AG04449 (cell line): ENCODE results near the gene DTNBP1.

ENCODE experiments used
- CTCF ChIA-PET: fragments of 350-600 bp; formaldehyde crosslinking; extraction: SDS; loops from one replicate; lab custom pipeline; 2021; ENCODE audit warnings: antibody characterized with exemption; lab: Yijun Ruan, JAX
- POLR2A ChIA-PET: fragments of 400-600, 350-600 bp; formaldehyde crosslinking; extraction: SDS; loops from one replicate; lab custom pipeline; 2020; ENCODE audit warnings: antibody characterized with exemption, inconsistent platforms; lab: Yijun Ruan, JAX
- DNase-seq: peaks from one replicate; pipeline ENCODE4 v3.0.0-alpha.2; 2010; ENCODE audit warnings: low read depth, low spot score
- H3K4me3 ChIP-seq: 2 replicates; pipeline ENCODE4 v1.5.1; 2011; ENCODE audit warnings: low read depth, mild to moderate bottlenecking, control low read depth, low read length
- CTCF ChIP-seq: IDR thresholded peaks from one replicate; pipeline ENCODE4 v1.5.1; 2011; ENCODE audit warnings: mild to moderate bottlenecking, moderate library complexity, low read length, control low read depth, inconsistent platforms; ENCODE audit not compliant: insufficient read depth; ENCODE audit errors: missing control alignments

Gene DTNBP1

GRCh38 chr6:15509335-15509933, 153.4 kb downstream of the DTNBP1 start:
- POLR2A ChIA-PET, result no interaction called here
- TF ChIP-seq CTCF, result no peak
- CTCF ChIA-PET, result no interaction called here
- DNase-seq, result no peak
- no peak overlapping the region for H3K4me3 ChIP-seq

DNA sequence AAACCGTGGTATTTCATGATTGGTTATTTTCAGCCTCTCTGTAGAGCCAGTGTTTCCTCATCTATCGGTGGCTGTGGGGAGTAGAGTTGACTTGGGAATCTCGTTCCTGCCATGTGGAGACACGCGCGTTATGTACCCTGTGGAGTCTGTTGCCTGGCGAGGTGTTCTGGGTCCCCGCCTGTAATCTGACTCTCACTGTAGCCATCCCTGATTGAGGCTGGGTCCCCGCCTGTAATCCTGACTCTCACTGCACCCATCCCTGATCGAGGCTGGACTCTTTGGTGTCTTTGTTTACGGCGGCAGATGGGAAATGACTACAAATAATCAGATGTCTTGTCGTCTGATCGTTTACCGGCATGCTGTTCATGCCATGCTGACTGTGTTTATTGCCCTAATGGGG, 153.9 kb downstream of the DTNBP1 start:
- POLR2A ChIA-PET, result no interaction called here
- CTCF ChIA-PET, result no interaction called here
- no peak for DNase-seq
- H3K4me3 ChIP-seq, result no peak overlapping the region
- TF ChIP-seq CTCF, result no peak

DNA sequence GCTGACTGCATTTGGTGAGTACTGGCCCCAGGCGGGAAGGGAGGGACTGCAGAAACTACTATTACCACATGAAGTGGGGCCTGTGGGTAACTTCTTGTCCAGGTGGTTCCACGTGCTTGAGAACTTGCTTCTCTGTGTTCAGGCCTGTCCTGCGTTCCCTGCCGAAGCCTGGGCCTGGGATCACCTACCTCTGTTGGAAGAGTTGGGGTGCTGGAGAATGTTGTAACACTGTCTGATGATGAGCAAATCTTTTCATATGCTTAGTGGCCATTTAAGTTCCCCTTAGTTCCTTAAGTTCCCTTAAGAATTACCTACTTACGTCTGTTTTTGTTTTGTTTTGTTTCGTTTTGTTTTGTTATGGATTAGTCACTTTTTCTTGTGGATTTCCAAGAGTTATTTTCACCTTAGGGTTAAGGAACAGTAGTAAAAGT, 154.4 kb downstream of the DTNBP1 start:
- H3K4me3 ChIP-seq, result no peak overlapping the region
- CTCF ChIA-PET, result no interaction called here
- DNase-seq, result no peak
- POLR2A ChIA-PET, result no interaction called here
- no peak for TF ChIP-seq CTCF

DNA sequence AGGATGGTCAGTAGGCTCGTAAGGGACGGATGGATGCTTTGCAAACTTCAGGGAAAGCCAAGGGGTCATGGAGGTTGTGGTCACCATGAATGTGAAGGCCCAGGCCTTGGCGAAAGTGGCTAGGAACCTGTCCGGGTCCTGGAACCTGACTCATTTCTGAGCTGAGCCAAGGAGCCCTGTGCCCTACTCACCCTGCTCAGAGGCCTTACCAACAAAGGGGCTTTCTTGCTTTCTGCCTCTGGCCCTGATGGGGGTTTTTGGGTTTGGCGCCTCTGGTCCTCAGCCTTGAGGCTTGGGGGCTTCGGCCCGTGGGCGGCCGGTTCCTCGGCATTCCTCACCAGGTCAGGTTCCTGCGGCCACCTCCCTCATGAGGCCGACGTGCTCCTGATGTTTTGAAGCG, 155.1 kb downstream of the DTNBP1 start:
- H3K4me3 ChIP-seq, result no peak overlapping the region
- no peak for DNase-seq
- ChIA-PET POLR2A (no interaction called here), CTCF (interaction anchor here (1.2 kb wide), 1 partner anchor 17 kb away, joined by 3 read pairs; no protein-coding TSS in a partner anchor)
- TF ChIP-seq CTCF, result no peak

DNA sequence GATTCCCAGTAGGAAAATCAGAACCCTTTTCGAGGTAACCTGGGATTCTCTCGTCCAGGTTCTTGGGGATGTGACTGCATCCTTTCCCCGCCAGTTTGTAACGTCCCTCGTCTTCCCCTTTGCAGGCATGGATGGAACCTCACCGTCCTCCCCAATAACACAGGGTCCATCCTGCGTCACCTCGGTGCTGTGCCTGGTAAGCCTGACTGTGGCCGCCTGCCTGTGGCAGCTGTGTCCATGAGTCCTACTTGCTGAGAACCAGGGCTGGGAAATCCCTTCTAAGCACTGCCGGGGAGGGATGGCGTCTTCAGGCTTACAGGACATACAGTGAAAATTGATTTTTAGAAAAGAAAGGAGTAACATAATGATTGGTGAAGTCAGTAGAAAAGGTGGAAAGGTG, 155.6 kb downstream of the DTNBP1 start:
- ChIA-PET CTCF (interaction anchor here (1.2 kb wide), 1 partner anchor 17 kb away, joined by 3 read pairs; no protein-coding TSS in a partner anchor), POLR2A (no interaction called here)
- no peak for DNase-seq
- no peak overlapping the region for H3K4me3 ChIP-seq
- no peak for TF ChIP-seq CTCF

- ChIA-PET POLR2A (no interaction called here), CTCF (interaction anchor here (1.3 kb wide), 2 partner anchors 16 to 1377 kb away, joined by 3 to 4 read pairs; no protein-coding TSS in a partner anchor)
- DNase-seq, result no peak
- no peak for TF ChIP-seq CTCF
- no peak overlapping the region for H3K4me3 ChIP-seq
Observed at GRCh38 chr6:15506066-15506465, 156.8 kb downstream of the DTNBP1 start.
